Measurements from ENCODE around the gene CERS6.
A peak's percentile ranks its signal among the peaks of the same experiment; 100 is the strongest.
"Not testable (repeated sequence)": the region's sequence is repeated elsewhere in the genome, so short reads cannot be mapped to it uniquely, and the experiment has no call there.

Gene CERS6

DNA sequence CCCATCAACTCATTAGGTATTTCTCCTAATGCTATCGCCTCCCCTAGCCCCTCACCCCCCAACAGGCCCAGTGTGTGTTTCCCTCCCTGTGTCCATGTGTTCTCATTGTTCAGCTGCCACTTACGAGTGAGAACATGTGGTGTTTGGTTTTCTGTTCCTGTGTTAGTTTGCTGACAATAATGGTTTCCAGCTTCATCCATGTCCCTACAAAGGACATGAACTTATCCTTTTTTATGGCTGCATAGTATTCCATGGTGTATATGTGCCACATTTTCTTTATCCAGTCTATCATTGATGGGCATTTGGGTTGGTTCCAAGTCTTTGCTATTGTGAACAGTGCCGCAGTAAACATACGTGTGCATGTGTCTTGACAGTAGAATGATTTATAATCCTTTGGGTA is 35.7 kb downstream of the CERS6 start:
- not testable (repeated sequence) for H3K9me3 Mint-ChIP-seq (ENCODE audit: low read depth); H3K27me3 Mint-ChIP-seq
- Mint-ChIP-seq H3K4me3 (peak overlapping the region; percentile 57), H3K36me3 (peaks cover 17% of the 10 kb centered on the region), H3K4me1 (ENCODE audit: low read depth) (peaks cover 72% of the 10 kb centered on the region), H3K27ac (peak overlapping the region; percentile 78)

DNA sequence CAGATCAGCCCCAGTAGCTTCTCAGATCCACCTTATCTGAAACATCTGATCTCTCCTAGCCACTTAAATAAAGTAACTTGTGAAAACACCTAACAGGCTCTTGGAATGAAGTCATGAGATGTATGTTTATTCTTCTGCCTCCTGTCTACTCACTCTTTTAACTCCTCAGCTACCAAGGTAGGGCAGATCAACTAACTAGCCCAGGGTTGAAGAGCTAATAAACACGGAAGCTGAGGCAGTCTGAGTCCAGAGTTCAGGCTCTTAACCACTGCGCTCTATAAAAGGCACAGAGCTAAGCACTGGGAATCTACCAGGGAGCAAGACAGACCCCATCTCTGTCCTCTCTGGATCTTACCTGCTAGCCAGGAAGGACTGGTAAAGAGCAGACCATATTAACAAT is 37.1 kb downstream of the CERS6 start:
- peak overlapping the region; percentile 0 for H3K27ac Mint-ChIP-seq
- H3K4me3 Mint-ChIP-seq: peak overlapping the region; percentile 44
- peaks cover 22% of the 10 kb centered on the region for H3K36me3 Mint-ChIP-seq
- not testable (repeated sequence) for H3K9me3 Mint-ChIP-seq (ENCODE audit: low read depth); H3K27me3 Mint-ChIP-seq
- peaks cover 83% of the 10 kb centered on the region for H3K4me1 Mint-ChIP-seq (ENCODE audit: low read depth)

DNA sequence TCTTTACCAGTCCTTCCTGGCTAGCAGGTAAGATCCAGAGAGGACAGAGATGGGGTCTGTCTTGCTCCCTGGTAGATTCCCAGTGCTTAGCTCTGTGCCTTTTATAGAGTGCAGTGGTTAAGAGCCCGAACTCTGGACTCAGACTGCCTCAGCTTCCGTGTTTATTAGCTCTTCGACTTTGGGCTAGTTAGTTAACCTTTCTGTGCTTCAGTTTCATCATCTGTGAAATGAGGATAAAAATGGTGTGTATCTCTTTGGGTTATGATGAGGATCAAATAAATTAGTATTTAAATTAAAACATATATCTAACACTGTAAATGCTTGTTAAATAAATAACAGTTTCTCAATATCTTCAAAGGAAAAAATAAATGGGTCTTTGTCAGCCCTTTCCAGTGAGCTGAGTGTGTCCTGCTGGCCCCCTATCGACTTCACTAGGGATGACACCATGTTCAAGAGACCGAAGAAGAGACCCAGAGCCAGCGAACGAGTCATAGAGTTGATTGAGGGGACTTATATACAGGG is 38.2 kb downstream of the CERS6 start:
- Mint-ChIP-seq H3K27ac (no peak overlapping the region), H3K27me3 (no peaks in the 10 kb centered on the region), H3K9me3 (ENCODE audit: low read depth) (peaks cover 4% of the 10 kb centered on the region), H3K36me3 (peaks cover 22% of the 10 kb centered on the region), H3K4me3 (no peak overlapping the region), H3K4me1 (ENCODE audit: low read depth) (peaks cover 86% of the 10 kb centered on the region)

DNA sequence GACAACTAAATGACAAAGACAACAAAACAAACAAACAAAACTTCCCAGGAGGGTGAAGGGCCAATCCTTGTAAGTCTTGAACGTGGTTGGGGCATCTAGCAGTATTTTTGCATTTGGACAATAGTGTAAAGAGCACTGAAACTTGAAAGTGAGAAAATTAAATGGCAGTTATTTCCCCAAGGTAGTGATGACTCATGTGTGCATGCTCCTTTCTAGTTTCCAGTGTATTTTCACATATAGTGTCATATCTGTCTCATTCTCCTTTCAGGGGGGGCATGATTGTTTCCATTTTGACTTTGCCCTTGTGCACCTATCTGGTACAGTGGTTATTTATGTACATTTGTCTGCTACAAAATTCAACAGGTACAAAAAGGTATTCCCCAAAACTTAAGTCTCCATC is 39.5 kb downstream of the CERS6 start:
- Mint-ChIP-seq H3K4me3 (peak overlapping the region; percentile 15), H3K9me3 (ENCODE audit: low read depth) (peaks cover 4% of the 10 kb centered on the region), H3K27ac (peak overlapping the region; percentile 84), H3K36me3 (peaks cover 22% of the 10 kb centered on the region), H3K4me1 (ENCODE audit: low read depth) (peaks cover 78% of the 10 kb centered on the region), H3K27me3 (no peaks in the 10 kb centered on the region)

DNA sequence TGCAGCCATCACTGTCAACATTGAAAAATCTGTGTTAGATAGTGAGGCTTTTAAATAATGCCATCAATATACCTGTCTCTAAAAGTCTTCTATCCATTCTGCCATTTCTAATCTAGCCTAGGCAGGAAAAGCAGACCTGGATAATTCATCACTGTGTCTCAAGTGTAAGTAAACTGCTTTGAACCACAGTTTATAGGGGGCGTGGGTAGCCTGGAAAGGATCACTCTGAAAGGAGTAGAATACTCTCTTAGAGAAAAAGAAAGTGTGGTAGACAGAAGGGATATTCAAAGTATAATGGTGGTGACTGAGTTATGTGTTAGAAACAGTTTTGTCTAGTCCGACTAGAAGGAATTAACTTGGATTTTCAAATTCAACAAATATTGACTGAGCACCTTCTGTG is 40.8 kb downstream of the CERS6 start:
- peaks cover 71% of the 10 kb centered on the region for H3K4me1 Mint-ChIP-seq (ENCODE audit: low read depth)
- H3K4me3 Mint-ChIP-seq: no peak overlapping the region
- H3K27ac Mint-ChIP-seq: peak overlapping the region; percentile 12
- H3K9me3 Mint-ChIP-seq (ENCODE audit: low read depth): peaks cover 4% of the 10 kb centered on the region
- H3K27me3 Mint-ChIP-seq: no peaks in the 10 kb centered on the region
- peaks cover 27% of the 10 kb centered on the region for H3K36me3 Mint-ChIP-seq

DNA sequence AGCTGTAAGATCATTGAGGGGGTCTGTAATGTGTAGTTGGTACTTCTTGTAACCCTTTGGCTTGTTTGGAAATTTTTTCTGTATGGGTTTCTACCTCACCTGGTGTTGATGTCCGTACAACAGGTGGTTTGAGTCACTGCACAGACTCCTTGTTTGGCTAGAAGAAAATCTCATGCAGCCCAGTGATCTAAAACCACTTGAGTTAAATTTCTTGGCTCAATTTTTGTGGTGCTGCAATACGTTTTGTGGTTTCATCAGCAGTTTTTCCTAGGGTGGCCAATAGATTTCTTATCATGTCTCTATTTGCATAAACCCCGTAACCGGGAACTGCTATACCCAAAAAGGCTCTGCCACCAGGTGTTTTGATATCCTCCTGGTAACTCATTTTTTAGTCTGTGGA is 43.4 kb downstream of the CERS6 start:
- Mint-ChIP-seq H3K4me3 (no peak overlapping the region), H3K27ac (no peak overlapping the region), H3K36me3 (peaks cover 28% of the 10 kb centered on the region), H3K4me1 (ENCODE audit: low read depth) (peaks cover 66% of the 10 kb centered on the region), H3K27me3 (no peaks in the 10 kb centered on the region), H3K9me3 (ENCODE audit: low read depth) (peaks cover 4% of the 10 kb centered on the region)

DNA sequence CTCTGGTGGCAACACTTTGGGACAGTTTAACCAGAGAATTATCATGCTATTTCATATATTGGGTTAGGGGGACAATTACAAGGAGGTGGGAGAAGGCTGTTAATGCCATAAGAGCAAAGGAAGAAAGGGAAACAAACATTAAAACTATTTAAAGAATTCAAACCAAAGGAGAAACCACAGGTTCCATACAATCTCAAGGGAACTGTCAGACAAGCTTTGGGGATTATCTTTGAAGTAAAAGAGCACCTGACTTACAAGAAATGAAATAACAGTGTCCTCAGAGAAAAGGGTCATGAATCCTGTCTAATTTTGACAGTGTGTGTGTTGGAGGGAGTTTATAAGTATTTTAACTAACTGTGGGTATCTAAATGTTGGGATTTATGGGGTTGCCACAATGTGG is 44.4 kb downstream of the CERS6 start:
- Mint-ChIP-seq H3K9me3 (ENCODE audit: low read depth) (peaks cover 4% of the 10 kb centered on the region), H3K4me1 (ENCODE audit: low read depth) (peaks cover 62% of the 10 kb centered on the region), H3K27ac (no peak overlapping the region), H3K27me3 (no peaks in the 10 kb centered on the region), H3K4me3 (no peak overlapping the region), H3K36me3 (peaks cover 22% of the 10 kb centered on the region)

DNA sequence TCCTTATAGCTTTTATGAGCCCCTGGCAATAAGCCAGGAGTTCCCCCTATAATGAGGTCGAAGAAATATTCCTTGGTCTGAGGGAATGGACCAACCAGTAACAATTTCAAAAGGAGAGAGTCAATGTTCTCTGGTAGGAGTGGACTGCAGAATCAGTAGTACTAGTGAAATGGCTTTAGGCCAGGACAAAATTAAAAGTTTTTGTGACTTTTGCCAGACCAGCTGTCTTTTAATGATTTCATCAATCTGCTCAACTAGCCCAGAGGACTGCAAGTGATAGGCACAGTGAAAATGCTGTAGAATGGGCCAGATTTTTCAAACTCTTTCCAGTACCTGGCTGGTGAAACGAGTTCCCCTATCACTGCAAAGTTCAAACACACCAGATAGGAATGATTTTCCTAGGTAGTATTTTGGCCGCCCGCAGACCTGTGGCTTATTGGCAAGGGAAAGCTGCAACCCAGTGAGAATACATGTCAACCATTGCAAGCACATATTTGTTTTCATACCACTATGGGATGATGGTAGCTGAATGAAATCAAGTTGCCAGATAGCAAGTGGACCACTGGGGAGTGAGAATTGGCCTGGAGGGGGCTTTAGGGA is 45.5 kb downstream of the CERS6 start:
- Mint-ChIP-seq H3K4me3 (no peak overlapping the region), H3K27ac (no peak overlapping the region), H3K9me3 (ENCODE audit: low read depth) (no peaks in the 10 kb centered on the region), H3K4me1 (ENCODE audit: low read depth) (peaks cover 62% of the 10 kb centered on the region), H3K36me3 (peaks cover 16% of the 10 kb centered on the region), H3K27me3 (no peaks in the 10 kb centered on the region)

DNA sequence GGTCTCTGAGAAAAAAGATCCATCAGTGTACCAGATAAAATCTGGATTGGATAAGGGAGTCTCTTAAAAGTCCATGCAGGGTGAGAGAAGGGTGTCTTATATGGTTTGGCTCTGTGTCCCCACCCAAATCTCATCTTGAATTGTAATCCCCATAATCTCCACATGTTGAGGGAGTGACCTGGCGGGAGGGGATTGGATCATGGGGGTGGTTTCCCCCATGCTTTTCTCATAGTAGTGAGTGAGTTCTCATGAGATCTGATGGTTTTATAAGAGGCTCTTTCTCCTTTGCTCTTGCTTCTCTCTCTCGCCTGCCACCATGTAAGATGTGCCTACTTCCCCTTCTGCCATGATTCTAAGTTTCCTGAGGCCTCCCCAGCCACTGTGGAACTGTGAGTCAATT is 46.8 kb downstream of the CERS6 start:
- Mint-ChIP-seq H3K36me3 (peaks cover 14% of the 10 kb centered on the region), H3K4me1 (ENCODE audit: low read depth) (peaks cover 60% of the 10 kb centered on the region)
- not testable (repeated sequence) for H3K27ac Mint-ChIP-seq; H3K4me3 Mint-ChIP-seq; H3K27me3 Mint-ChIP-seq; H3K9me3 Mint-ChIP-seq (ENCODE audit: low read depth)

DNA sequence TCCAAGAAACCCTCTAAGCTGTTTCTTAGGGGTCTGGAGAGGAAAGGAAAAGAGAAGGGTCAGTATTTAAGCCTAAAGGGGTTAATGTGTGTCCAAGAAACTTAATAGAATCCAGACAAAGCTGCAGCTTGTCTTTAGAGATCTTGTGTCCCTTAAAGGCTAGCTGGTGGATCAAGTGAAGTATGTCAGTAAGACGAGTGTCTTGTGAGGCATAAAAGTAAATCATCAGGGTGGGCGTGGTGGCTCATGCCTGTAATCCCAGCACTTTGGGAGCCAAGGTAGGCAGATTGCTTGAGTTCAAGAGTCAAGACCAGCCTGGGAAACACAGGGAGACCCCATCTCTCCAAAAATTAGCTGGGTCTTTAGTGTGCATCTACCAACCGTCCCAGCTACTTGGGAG is 47.8 kb downstream of the CERS6 start:
- Mint-ChIP-seq H3K27ac (no peak overlapping the region), H3K4me3 (no peak overlapping the region), H3K27me3 (no peaks in the 10 kb centered on the region), H3K4me1 (ENCODE audit: low read depth) (peaks cover 58% of the 10 kb centered on the region), H3K36me3 (peaks cover 14% of the 10 kb centered on the region), H3K9me3 (ENCODE audit: low read depth) (no peaks in the 10 kb centered on the region)

DNA sequence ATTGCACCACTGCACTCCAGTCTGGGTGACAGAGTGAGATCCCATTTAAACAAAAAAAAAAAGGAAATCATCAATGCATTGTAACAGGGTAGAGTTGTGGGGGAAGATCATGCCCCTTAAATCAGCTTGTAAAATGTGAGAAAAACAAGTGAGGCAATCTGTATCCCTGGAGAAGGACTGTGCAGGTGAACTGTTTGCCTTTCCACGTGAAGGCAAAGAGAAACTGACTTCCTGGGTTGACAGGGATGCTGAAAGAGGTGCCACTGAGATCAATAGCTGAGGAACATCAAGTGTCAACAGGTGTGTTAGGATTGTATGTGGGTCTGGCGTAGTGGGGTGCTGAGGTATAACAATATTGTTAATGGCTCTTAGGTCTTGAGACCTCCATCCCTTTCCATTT is 48.3 kb downstream of the CERS6 start:
- Mint-ChIP-seq H3K27me3 (no peaks in the 10 kb centered on the region), H3K36me3 (peaks cover 14% of the 10 kb centered on the region), H3K4me1 (ENCODE audit: low read depth) (peaks cover 59% of the 10 kb centered on the region), H3K27ac (no peak overlapping the region), H3K9me3 (ENCODE audit: low read depth) (no peaks in the 10 kb centered on the region), H3K4me3 (no peak overlapping the region)

DNA sequence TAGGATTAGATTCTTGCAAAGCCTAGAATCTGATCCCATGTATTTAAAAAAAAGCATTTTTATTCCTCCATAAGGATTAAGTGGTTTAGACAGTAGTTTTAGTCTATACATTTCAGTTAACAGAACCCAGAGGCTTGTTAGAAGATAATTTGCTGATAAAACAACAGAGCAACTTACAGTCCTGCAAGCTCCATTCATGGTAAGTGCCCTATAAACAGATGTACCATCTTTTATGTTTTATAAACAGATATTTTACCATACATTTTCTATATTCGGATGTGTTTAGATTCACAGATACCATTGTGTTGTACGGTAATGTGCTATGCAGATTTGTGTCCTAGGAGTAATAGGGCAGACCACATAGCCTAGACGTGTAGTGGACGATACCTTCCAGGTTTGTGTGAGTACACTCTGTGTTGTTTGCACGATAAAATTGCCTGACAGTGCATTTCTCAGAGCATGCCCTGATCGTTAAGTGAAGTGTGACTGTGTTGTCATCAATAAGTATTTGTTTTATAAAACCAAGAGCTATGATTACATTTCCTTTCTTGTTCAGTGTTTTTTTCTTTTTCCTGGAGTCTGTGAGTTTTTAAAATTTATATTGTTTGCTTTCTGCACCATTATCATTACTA is 54.2 kb downstream of the CERS6 start:
- Mint-ChIP-seq H3K4me1 (ENCODE audit: low read depth) (peaks cover 71% of the 10 kb centered on the region), H3K27me3 (no peaks in the 10 kb centered on the region), H3K27ac (no peak overlapping the region), H3K4me3 (no peak overlapping the region), H3K9me3 (ENCODE audit: low read depth) (no peaks in the 10 kb centered on the region), H3K36me3 (peaks cover 10% of the 10 kb centered on the region)

DNA sequence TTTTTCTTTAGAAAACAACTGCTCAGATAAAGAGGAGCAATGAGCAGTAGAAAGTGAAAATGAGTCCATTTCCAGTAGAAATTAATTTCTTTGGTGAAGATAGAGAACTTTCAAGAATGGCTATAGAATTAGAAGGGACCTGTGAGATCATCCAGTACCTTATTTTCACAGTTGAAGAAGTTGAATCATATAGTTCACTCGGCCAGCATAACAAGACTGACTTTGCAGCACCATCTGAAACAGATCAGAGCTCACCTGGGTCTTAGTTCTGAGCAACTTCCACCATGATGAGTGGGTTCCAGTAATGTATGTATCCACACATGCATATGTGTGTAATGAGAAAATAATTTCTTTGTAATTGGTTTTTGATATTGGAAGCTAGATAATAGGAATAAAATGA is 58.6 kb downstream of the CERS6 start:
- H3K36me3 Mint-ChIP-seq: peaks cover 6% of the 10 kb centered on the region
- H3K27ac Mint-ChIP-seq: peak overlapping the region; percentile 25
- H3K4me1 Mint-ChIP-seq (ENCODE audit: low read depth): peaks cover 59% of the 10 kb centered on the region
- H3K27me3 Mint-ChIP-seq: no peaks in the 10 kb centered on the region
- no peaks in the 10 kb centered on the region for H3K9me3 Mint-ChIP-seq (ENCODE audit: low read depth)
- H3K4me3 Mint-ChIP-seq: no peak overlapping the region

DNA sequence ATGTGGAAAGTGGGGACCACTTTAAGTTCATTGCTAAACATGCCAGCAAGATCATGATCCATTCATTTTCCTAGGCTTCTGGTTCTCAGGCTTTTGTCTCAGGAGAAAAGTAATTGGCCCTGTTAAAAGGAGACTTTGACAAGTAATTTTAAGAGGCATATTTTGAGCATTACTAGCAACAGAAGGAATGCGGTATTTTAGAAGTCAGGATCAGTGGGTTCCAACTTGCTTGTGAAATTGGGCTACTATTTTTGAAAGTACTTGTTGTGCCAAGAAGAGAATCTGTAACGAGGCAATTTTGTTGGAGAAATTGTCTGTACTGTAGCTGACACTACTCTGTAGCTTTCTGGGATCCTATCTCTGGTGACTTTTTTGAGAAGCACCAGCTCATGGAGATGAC is 59.4 kb downstream of the CERS6 start:
- H3K4me1 Mint-ChIP-seq (ENCODE audit: low read depth): peaks cover 59% of the 10 kb centered on the region
- peaks cover 6% of the 10 kb centered on the region for H3K36me3 Mint-ChIP-seq
- no peak overlapping the region for H3K4me3 Mint-ChIP-seq
- H3K27me3 Mint-ChIP-seq: no peaks in the 10 kb centered on the region
- no peaks in the 10 kb centered on the region for H3K9me3 Mint-ChIP-seq (ENCODE audit: low read depth)
- H3K27ac Mint-ChIP-seq: peak overlapping the region; percentile 31

DNA sequence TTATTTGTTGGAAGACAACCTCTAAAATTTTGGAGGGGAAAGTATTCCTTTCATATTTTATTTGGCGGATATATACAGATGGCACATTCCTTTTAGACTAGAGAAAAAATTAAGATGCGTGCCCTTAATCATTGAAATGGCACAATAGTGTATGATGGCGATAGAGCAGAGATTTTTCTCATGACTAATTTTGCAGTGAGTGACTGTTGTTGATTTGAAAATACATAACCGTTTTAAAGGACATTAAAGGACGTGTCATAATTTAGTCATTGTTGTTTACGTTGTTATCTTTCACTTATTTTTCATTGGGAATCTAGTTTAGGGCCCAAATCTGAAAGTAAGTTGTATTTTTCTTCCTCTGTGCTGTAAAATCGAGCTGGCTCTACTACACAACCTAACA is 61.7 kb downstream of the CERS6 start:
- Mint-ChIP-seq H3K27ac (no peak overlapping the region), H3K4me3 (no peak overlapping the region), H3K9me3 (ENCODE audit: low read depth) (no peaks in the 10 kb centered on the region), H3K4me1 (ENCODE audit: low read depth) (peaks cover 60% of the 10 kb centered on the region), H3K27me3 (no peaks in the 10 kb centered on the region), H3K36me3 (peaks cover 6% of the 10 kb centered on the region)

DNA sequence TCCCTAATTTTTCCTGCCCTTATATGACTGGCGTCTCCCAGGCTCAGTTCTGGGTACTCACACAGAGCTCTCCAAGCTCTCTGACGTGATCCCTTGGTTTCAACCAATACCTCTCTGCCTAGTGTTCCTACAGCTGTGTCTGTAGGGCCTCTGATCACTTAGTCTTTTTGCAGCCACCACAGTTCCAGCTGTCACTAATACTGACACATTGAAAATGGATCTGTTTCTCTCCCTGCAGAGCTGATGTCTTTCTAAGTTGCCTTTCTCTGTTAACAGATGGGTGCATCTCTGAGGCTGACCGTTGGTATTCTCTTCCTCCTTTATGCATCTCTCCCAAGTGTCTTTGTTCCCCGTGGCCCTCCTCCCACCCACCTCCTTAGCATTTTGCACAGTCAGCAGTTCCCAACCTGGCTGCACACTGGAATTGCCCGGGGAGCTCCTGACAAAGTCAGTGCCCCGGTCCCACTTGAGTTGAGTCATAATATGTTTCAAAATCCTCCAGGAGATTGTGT is 62.5 kb downstream of the CERS6 start:
- peaks cover 62% of the 10 kb centered on the region for H3K4me1 Mint-ChIP-seq (ENCODE audit: low read depth)
- H3K9me3 Mint-ChIP-seq (ENCODE audit: low read depth): no peaks in the 10 kb centered on the region
- H3K27me3 Mint-ChIP-seq: no peaks in the 10 kb centered on the region
- H3K36me3 Mint-ChIP-seq: peaks cover 3% of the 10 kb centered on the region
- no peak overlapping the region for H3K27ac Mint-ChIP-seq
- H3K4me3 Mint-ChIP-seq: no peak overlapping the region

Measured in activated naive CD8-positive, alpha-beta T cell (primary cell).